WERI-Rb-1 (cell line): ENCODE results near the gene CKAP4.

Experiments
- DNase-seq: peaks from one replicate; pipeline ENCODE4 v3.0.0-alpha.2; 2020
- H3K27ac ChIP-seq: fragments of 250-450 bp; sonication (Bioruptor Pico); 2 replicates; pipeline ENCODE4 v1.5.1; 2020; ENCODE audit warnings: mild to moderate bottlenecking, moderate library complexity
- H3K27me3 ChIP-seq: fragments of 250-450 bp; sonication (Bioruptor Pico); 2 replicates; pipeline ENCODE4 v1.5.1; 2021; ENCODE audit warnings: mild to moderate bottlenecking, low read depth, moderate library complexity; ENCODE audit not compliant: insufficient read depth, severe bottlenecking
- H3K36me3 ChIP-seq: fragments of 250-450 bp; sonication (Bioruptor Pico); 2 replicates; pipeline ENCODE4 v1.5.1; 2020; ENCODE audit warnings: mild to moderate bottlenecking, moderate library complexity
- H3K4me3 ChIP-seq: 2 replicates; pipeline ENCODE4 v1.5.1; 2011; ENCODE audit warnings: low read depth, mild to moderate bottlenecking, control low read depth, low read length
- H3K9me3 ChIP-seq: fragments of 250-450 bp; sonication (Bioruptor Pico); 2 replicates; pipeline ENCODE4 v1.5.1; 2021; ENCODE audit warnings: mild to moderate bottlenecking, moderate library complexity; ENCODE audit not compliant: severe bottlenecking
- CTCF ChIP-seq: IDR thresholded peaks from 2 replicates; pipeline ENCODE4 v1.5.1; 2011; ENCODE audit warnings: low read depth, mild to moderate bottlenecking, control low read depth, inconsistent platforms, low read length

Gene CKAP4

GRCh38 chr12:106249411-106250135 lies 1.8 kb upstream of the CKAP4 start:
- Histone ChIP-seq H3K9me3 (no peaks in the 10 kb centered on the region), H3K36me3 (peaks cover 3% of the 10 kb centered on the region; the same call in 1 of the 2 replicates), H3K27ac (no peak overlapping the region), H3K4me3 (no peak overlapping the region), H3K27me3 (no peaks in the 10 kb centered on the region)
- no peak for DNase-seq
- TF ChIP-seq CTCF: no peak

- Histone ChIP-seq H3K27ac (no peak overlapping the region), H3K9me3 (no peaks in the 10 kb centered on the region), H3K36me3 (peaks cover 6% of the 10 kb centered on the region), H3K4me3 (peak overlapping the region; percentile 72), H3K27me3 (no peaks in the 10 kb centered on the region)
- no peak for TF ChIP-seq CTCF
- DNase-seq: no peak
Observed at GRCh38 chr12:106248846-106249371, 1.1 kb upstream of the CKAP4 start.

GRCh38 chr12:106248312-106248845 lies 559 bp upstream of the CKAP4 start:
- DNase-seq: peak; percentile 25

GRCh38 chr12:106246891-106247673 lies 738 bp downstream of the CKAP4 start:
- peak; percentile 56 for DNase-seq
- Histone ChIP-seq H3K27me3 (no peaks in the 10 kb centered on the region), H3K9me3 (no peaks in the 10 kb centered on the region), H3K4me3 (peak overlapping the region; percentile 72), H3K36me3 (peaks cover 11% of the 10 kb centered on the region), H3K27ac (peak overlapping the region; percentile 68)
- no peak for TF ChIP-seq CTCF

More at GRCh38 chr12:106248312-106248845, 559 bp upstream of the CKAP4 start:
- Histone ChIP-seq H3K36me3 (peaks cover 11% of the 10 kb centered on the region), H3K4me3 (peak overlapping the region; percentile 72), H3K27me3 (no peaks in the 10 kb centered on the region), H3K9me3 (no peaks in the 10 kb centered on the region), H3K27ac (peak overlapping the region; percentile 44; the same call in 1 of the 2 replicates)
- no peak for TF ChIP-seq CTCF

GRCh38 chr12:106245767-106246166 lies 2.1 kb downstream of the CKAP4 start:
- Histone ChIP-seq H3K36me3 (peaks cover 11% of the 10 kb centered on the region), H3K4me3 (no peak overlapping the region), H3K9me3 (no peaks in the 10 kb centered on the region), H3K27ac (no peak overlapping the region), H3K27me3 (no peaks in the 10 kb centered on the region)
- DNase-seq: no peak
- no peak for TF ChIP-seq CTCF
